Erythroblast (primary cell): ENCODE measurements around the gene CORO1C.

Source experiments
- GATA1 ChIP-seq: IDR thresholded peaks from 2 replicates; pipeline ENCODE4 v1.6.1; 2011; ENCODE audit warnings: low read depth, mild to moderate bottlenecking, control low read depth, low read length, moderate library complexity
- POLR2A ChIP-seq: IDR thresholded peaks from 2 replicates; pipeline ENCODE4 v1.6.1; 2011; ENCODE audit warnings: mild to moderate bottlenecking, low read length

- TF ChIP-seq POLR2A (no peak), GATA1 (no peak)
Observed at GRCh38 chr12:108615918-108616317, 115.4 kb downstream of the CORO1C start.
